ENCODE measurements around the gene MDM4.
A peak's percentile ranks its signal among the peaks of the same experiment; 100 is the strongest.
"Not testable (repeated sequence)": the region's sequence is repeated elsewhere in the genome, so short reads cannot be mapped to it uniquely, and the experiment has no call there.

Gene MDM4, protein sequence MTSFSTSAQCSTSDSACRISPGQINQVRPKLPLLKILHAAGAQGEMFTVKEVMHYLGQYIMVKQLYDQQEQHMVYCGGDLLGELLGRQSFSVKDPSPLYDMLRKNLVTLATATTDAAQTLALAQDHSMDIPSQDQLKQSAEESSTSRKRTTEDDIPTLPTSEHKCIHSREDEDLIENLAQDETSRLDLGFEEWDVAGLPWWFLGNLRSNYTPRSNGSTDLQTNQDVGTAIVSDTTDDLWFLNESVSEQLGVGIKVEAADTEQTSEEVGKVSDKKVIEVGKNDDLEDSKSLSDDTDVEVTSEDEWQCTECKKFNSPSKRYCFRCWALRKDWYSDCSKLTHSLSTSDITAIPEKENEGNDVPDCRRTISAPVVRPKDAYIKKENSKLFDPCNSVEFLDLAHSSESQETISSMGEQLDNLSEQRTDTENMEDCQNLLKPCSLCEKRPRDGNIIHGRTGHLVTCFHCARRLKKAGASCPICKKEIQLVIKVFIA

DNA sequence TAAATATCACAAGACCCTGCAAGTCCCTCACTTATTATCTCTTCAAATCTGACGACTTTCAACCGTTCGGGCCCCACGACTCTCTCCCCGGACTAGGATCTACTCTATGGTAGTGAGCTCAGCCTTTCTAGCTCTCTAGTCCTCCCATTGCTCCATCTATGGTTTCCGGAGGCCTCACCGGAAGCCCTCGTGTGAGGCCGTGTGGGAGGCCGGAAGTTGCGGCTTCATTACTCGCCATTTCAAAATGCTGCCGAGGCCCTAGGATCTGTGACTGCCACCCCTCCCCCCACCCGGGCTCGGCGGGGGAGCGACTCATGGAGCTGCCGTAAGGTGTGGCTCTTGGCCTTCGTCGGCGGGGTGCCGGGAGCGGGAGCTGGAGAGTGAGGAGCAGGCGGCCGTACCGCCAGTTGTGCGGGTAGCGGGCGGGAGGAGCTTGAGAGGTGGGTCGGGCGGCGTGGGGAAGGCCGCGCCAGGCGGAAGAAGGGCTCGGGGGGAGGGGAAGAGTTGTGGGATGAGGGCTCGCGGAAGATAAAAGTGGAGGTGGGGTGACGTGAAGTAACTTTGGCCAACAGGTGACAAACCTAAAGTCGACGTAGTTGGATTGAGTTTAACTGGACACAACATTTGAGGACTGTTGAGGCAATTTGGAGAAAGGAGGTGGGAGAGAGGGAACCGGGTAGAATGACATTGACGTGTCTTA lies at the start of gene MDM4:
TSS of gene MDM4 (plus strand) at position 227 of the 700 bp plus-strand sequence. CDS start 9,113 bp downstream, outside the sequence.
- DNase-seq, result peak; percentile 95

DNA sequence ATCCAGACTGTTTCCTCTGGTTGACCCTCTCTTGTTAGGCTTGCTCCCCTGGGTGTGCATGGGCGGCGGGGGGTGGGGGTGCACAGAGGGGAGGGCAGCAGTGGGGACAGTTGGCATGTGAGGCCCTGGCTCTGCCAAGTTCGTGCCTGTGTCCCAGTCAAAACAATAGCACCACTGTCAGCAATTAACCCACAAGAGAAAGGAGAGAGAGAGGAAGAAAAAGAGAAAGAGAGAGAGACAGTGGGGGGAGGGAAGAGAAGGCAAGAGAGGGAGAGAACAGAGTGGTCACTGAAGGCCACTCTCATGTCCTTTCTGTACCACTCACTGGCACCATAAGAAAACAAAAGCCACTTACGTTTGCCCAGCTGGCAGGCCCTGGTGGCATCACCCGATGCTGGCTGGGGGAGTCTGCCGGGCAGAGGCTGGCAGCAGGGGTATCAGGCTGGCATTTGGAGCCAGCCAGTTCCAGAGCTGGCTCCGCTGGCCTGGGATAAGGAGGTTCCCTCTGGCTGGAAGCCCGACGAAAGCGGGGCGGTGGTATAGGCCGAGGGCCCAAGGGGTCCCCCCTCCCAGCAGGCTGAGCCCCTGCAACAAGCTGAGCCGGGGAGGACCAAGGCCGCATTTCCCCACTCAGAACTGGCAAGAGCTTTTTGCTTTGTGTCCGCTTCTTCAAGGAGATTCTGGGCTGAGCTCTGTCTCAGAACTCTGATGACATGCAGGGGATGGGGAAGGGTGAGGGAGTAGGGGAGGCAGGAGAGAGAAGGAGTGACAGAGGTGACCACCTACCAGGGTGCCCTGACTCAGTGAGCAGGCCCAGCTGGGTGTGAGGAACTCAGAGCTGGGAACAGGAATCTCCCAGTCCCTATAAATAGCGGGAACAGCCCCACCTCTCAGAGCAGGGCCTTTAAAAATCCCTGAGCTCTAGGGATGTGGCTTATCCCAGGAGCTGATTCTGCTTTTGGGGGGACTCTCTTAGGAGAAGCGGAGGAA lies 49.5 kb upstream of the MDM4 start:
- DNase-seq, result no peak

DNA sequence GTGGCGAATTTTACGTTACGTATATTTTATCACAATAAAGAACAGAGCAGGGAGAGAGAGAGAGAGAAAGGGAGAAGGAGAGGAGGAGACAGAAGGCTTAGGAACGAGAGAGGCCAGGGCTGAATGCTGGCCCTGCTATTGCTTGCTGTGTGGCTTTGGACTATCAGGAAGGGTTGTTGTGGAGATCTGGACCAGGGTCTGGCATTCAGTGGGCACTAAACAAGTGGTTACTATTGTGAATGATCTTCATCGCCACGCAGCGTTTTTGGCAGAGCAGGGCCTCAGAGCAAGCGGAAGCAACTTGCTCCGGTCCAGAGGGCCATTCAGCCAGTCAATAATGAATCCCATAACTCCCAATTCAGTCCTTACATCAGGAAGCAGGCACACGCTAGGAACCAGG lies 48.0 kb upstream of the MDM4 start:
- DNase-seq, result no peak

DNA sequence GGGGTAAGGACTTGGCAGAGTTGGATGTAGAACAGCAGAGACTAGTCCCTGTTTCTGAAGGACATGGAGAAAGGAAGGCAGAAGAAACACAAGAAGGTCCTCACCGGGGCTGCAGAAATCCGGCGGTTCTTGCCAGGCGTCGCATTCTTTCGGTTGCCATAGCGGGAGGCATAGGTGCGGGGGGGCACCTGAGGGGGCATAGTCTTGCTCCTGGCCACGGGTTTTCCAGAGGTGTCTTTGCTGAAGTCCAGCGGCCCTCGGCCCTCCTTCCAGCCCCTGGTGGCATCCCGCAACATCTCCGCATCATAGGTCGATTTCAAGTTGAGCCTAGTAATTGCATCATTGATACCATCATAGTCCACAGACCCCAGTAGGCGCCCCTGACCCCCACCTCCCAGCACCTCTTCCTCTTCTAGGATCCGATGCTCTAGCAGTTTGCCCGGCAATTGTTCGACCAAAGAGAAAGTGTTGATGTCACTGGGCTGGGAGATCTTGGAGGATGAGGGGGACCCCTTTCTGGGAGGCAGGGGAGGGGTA lies 47.4 kb upstream of the MDM4 start:
- DNase-seq, result no peak

DNA sequence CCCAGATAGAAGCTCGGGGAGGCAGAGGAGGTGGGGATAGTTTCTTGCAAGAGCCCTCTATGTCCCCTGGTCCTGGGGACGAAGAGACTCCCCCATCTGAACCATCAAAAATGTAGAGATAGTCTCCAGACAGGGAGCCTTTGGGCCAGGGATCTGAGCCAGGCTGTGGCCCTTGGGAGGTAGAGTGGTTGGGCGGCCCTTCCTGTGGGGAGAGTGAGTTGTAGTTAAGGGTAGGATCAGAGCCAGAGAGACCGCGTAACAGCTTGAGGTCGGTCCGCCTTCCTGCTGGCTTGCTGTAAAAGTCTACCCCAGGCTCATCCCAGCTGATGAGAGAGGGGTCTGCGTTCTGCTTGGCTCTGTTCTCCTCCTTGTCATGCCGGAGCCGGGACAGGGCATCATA lies 46.9 kb upstream of the MDM4 start:
- no peak for DNase-seq

DNA sequence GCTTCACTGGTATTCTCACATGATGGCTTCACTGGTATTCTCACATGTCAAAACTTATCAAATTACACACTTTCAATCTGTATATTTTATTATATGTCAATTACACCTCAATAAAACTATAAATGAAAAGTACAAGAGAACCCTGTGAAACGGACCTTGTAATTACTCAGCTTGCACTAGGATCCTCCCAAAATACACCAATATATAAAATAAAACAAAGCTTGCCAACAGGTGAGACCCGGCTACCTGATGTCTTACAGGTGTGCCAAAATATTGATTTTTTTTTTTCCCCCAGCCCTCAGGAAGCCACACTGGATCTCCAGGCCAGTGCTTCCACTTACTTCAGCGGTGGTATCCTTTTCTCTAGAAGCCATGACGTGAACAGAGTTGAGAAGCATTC lies 44.5 kb upstream of the MDM4 start:
- DNase-seq, result no peak

DNA sequence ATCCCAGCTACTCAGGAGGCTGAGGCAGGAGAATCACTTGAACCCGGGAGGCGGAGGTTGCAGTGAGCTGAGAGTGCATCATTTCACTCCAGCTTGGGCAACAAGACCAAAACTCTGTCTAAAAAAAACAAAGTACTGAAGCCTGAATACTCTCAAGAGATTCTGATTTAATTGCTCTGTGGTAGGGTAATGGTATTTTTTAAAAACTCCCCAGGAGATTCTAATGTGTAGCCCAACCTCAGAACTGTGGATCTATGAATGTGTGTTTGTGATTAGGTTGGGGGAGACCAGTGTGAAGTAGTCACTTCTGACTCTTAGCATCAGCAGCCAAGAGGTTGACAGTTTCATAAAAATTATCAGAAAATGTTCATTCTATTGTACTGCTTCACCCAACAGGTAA lies 43.5 kb upstream of the MDM4 start:
- DNase-seq, result no peak

DNA sequence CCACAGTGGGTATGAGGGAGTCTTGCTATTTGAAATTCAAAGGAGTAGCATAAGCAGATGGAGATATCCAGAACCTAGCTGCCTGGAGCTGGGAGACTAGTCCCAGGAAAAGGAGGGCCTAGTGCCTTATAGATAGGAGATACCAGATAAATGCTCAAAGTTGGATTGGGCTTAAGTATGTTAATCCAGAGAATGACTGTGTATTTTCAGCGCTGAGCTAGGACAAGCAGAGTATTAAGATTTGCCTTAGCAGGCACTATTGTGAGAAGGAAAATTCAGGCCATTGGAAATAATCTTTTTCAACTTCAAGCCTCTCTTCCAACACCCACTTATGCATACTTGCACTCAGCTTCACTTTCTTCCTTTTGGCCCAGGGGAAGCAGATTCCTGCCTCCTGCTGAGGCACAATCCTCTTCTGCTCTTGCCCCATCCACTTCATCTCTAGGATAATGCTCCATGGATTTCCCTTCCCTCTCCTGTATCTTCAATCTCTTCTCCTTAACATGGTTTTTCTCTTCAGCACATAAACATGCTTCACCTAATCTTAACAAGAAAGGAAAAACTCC lies 42.7 kb upstream of the MDM4 start:
- DNase-seq, result no peak

DNA sequence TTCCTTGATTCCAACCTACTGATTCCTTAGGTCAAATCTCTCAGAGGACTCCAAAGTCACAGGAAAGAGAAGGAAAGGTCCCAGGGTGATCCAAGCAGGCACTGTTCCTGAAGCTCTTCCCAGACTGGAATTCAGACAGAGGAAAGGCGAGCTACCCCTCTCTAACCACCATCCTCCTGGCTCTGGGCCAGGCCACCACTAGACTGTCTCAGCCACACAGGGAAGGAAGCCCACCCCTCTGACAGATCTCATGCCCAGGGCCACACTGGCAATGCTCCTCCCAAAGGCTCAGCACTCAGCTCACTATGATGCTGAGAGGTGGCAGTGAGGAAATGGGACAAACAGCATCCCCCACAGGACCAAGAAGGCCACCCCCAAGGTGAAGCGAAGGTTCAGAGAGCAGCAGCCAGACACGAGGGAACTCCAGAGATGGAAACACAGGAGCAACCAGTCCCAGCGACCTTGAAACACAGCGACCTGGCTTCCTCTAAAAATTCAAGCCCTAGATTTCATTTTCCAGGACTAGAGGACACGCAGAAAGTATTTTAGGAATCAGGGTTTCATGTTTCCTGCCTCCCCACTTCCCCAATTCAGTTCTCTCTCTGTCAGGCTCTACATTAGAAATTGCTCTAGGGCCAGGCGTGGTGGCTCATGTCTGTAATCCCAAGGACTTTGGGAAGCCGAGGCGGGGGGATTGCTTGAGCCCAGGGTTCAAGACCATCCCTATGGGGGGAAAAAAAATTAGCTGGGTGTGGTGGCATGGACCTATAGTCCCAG lies 40.4 kb upstream of the MDM4 start:
- DNase-seq, result no peak

DNA sequence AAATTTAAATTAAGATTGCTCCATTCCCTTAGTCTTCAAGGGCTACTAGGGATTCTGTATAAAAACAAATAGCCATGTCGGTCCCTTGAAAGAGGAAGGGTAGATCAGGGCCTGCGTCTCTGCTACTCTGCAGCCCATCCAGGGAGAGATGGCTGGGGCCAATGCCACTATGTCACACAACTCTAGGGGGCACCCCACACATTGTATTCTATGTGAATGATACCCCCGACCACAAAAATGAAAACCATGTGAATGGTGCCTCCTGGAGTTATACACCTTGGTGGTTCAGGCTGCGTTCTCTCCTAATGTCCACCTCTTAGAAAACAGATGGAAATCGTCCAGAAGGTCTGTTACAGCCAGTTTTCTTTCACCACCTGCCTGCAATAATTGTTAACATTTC lies 39.6 kb upstream of the MDM4 start:
- no peak for DNase-seq

DNA sequence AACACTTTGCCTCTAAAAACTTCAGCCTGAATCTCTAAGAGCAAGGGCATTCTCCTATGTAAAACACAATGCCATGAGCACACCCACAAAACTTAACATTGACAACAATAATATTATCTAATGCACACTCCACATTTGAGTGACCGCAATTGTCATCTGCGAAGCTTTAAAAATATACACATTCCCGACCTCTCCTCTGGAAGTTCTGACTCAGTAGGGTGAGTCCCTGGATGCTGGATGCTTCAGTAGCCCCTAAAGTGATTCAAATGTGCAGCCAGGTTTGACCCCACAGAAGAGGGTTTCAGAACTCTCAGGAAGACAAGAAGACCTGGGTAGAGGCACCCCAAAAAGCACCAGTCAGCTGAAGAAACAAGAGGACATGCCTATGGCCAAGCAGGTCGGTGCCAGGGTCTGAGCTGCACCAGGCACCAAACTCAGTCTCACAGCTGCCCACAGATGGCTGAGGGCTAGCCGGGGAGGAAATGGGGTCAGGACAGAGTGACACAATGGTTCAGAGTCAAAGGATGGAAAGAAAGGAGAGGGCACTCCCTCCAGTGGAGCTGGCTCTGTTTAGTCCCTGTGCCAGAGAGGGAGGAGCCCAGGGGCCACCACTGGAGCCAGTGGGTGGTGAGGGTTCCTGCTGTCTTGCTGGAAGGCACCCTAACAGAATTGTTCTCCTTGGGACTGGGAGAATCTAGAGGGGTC lies 39.0 kb upstream of the MDM4 start:
- no peak for DNase-seq

DNA sequence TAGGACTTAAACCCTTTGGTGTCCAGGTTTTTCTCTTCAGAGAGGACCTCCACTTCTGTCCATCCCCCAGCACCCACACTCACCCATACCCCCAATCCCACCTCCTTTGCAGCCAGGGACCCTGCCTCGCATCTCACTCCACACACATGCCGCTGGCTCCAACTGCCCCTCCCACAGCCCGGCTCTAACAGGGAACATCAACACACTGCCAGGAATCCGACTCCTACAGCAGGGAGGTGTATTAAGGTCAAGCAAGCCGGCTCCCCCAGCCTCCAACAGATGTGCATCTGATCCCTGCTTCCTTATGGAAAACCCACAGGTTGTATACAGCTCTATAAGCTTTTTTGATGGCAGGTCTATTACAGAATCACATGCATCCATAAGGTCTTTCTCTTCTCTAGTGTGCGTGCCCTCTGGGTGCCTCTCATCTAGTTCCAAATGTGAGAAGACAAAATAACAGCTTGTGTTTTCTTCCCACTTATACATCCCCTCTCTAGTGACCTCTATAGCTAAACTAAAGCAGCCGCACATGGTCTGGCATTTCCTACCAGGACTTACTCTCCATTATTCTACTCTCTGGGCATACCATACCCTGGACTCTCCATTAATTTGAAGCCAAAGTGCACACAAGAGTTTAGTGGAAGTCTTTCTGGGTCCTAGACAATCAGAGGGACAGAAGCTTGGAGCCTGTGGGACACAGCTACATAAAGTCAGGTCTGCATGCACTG lies 37.9 kb upstream of the MDM4 start:
- no peak for DNase-seq

DNA sequence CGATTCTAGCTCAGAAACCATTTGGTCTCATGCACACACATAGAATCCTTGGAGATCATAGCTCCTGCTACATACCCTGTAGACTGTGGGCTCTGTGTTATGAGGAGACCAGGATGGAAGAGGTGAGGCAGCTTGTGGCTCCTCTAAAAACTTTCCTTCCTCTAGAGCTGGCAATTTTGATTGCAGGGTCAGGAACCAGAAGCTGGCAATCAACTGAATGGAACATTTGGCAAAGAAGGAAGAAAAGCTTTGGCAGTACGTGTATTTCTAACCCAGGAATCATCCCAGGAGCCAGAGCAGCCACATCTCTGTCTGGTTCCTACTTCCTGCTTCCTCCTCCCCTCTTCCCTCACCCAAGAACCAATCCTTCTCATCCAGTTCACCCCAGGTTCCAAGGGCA lies 37.3 kb upstream of the MDM4 start:
- DNase-seq, result no peak

DNA sequence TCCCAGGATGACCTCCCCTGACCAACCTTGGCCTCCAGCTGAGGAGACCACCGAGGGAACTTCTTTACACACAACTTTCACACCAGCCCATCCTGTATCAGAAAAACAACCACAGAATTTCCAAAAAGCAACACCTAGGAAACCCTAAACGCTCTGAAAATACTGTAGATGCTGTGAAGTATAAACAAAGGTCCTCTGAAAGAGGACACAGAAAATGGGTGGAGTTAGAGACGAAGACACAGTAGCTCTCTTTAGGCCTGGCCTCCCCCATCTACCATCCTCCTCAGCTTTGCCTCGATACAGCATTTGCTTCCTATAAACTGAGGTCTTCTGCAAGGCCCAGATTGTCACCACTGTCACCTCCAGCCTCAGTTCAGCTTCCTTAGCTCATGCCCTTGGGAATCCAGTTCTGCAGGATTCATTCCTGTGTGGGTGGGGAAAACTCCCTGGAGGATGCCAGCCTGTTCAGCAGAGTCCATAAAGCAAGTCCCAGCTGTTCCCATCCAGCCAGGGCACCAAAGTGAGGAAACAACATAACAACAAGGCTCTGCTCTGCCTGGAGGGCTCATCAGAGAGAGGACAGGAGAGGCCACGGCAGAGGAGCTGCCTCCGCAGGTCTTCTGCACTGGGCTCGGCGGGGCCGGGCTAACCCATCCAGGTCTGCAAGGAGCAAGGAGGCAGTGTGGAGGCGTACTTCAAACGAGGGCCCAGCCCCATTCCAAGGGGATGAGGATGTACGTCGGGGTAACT lies 36.6 kb upstream of the MDM4 start:
- no peak for DNase-seq

DNA sequence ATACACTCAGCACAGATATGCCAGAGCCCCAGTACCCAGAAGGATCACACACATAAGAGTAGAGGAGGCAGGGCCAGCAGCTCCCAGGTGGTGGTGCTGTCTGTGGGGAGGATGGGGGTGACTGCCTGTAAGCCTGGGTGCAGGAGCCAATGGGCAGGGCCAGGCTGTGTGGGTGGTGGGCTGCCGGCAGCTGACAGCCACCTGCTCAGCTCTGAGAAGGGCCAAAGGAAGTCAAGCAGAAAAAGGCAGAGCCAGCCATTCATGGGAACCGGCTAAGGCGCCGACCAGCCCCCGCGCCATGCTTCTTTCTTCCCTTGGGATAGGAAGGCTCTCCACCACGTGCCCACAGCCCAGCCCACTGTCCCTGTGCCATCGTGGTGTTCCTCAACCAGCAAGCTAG lies 35.7 kb upstream of the MDM4 start:
- DNase-seq, result no peak

DNA sequence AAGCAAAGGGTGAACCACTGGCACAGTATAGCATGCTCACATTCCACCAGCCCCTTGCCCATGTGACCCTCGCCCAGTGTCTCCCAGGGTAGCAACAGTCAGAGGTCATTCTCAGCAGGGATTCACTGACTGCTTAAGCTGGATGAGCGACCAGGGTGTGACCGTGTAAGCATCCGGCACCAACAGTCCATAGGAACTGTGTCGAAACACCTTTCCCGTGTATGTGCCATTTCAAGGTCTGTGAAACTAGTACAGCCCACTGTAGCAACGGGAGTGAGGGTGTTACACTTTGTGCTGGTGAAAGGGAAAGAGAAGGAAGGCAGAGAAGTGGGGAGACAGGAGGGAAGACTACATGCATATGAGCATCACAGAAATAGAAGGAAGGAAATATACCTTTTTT lies 32.4 kb upstream of the MDM4 start:
- no peak for DNase-seq

DNA sequence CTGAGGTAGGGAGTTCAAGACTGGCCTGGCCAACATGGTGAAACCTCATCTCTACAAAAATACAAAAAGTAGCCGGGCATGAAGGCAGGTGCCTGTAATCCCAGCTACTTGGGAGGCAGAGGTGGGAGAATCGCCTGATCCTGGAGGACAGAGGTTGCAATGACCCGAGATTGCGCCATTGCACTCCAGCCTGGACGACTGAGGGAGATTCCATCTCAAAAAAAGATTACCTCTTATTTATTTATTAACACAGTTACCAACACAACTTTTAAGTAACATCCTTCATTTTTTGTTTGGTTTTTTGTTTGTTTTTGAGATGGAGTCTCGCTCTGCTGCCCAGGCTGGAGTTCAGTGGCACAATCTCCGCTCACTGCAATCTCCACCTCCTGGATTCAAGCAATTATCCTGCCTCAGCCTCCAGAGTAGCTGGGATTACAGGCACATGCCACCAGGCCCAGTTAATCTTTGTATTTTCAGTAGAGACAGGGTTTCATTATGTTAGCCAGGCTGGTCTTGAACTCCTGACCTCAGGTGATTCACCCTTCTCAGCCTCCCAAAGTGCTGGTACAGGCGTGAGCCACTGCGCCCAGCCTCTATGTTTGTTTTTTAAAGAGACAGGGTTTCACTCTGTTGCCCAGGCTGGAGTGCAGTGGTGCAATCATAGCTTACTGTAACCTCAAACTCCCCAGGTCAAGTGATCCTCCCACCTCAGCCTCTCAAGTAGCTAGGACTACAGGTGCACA lies 29.5 kb upstream of the MDM4 start:
- DNase-seq, result not testable (repeated sequence)

DNA sequence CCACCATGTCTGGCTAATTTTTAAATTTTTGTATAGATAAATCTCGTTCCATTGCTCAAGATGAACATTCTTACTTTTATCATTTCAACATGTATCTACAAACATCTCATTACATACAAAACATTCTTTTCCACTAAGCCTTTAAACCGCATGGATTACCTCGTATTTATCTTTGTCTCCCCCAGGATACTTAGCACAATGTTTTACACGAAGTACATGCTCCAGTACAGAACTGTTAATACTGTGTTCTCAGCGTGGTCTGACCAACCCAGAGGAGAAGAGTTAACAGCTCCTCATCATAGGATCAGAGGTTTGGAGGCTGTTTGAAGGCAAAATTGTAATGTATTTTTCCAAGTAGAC lies 29.0 kb upstream of the MDM4 start:
- DNase-seq, result no peak

DNA sequence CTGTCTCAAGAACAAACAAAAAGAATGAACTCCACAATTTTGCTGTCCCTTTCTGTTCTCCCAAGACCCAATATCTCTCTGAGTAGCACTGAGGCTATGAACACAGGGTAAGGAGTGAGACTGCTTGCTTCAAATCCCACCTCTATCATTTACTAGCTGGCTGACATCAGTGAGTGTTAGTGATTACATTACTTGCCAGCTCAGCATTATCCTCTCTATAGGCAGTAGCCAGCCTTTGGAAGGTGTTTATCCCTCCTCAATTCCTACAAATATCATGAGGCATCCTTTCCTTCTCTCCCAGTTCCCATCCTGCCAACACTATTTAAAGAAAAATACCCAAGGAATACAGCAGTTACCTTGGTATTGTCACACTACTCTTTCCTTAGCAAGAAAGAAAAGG lies 24.6 kb upstream of the MDM4 start:
- no peak for DNase-seq

All from stimulated activated CD4-positive, alpha-beta T cell treated with anti-CD3 and anti-CD28 coated beads, Interleukin-4, amount 100 ng/mL, for 24 hours (primary cell).